GM12891 (cell line): ENCODE measurements around the gene INSYN1.

Experiments used
- PAX5 ChIP-seq: IDR thresholded peaks from 2 replicates; pipeline ENCODE4 v1.6.1; 2011; ENCODE audit warnings: low read length, moderate library complexity, mild to moderate bottlenecking; ENCODE audit not compliant: insufficient read depth, severe bottlenecking
- POLR2A ChIP-seq: IDR thresholded peaks from 2 replicates; pipeline ENCODE4 v1.6.1; 2011; ENCODE audit warnings: low read depth, low read length, control low read depth
- POLR2AphosphoS5 ChIP-seq: IDR thresholded peaks from 2 replicates; pipeline ENCODE4 v1.6.1; 2011; ENCODE audit warnings: low read depth, low read length, control low read depth
- POU2F2 ChIP-seq: IDR thresholded peaks from 2 replicates; pipeline ENCODE4 v1.6.1; 2011; ENCODE audit warnings: low read depth, mild to moderate bottlenecking, control low read depth, low read length, moderate library complexity
- SPI1 ChIP-seq: IDR thresholded peaks from 2 replicates; pipeline ENCODE4 v1.6.1; 2011; ENCODE audit warnings: low read depth, low read length, control low read depth
- TAF1 ChIP-seq: IDR thresholded peaks from 2 replicates; pipeline ENCODE4 v1.6.1; 2011; ENCODE audit warnings: low read depth, low read length, control low read depth

DNA sequence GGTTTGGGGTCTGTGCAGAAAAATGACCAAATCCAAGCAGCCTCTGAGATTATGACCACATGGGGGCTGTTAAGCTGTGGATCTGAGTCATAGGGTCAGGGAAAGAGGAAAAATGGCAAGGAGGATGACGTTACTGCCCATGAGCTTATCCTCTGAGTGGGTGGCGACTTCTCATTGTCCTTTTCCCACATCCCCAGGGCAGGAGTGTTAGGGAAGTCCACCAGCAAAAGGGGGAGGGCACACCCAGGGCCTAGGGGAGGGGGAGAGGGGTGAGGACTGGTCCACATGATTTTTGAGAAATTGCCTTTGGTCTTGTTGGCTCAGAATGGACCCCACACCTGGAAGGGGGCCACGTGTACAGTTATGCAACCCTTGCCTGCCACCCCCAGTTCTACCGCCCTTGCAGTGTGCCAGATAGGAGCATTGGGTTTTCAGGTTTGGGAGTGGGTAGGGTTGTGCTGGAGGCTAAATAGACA lies 66.3 kb downstream of the INSYN1 start:
- no peak for TF ChIP-seq POLR2AphosphoS5
- TF ChIP-seq POU2F2: no peak
- no peak for TF ChIP-seq TAF1
- TF ChIP-seq POLR2A: no peak
- TF ChIP-seq SPI1: no peak
- no peak for TF ChIP-seq PAX5
